K562 (cell line): ENCODE data around the gene VMP1. TPM values are rescaled to one million over a fixed set of nuclear protein-coding genes. Genes with fewer than 3 reads are reported as not detected.
A peak's percentile ranks its signal among the peaks of the same experiment; 100 is the strongest.

Experiments
- ATAC-seq: fragments of 200-7000 bp; cut with Tn5 transposase; 3 replicates; pipeline ENCODE4 v1.9.1; 2020; ENCODE audit warnings: moderate library complexity
- BruUV-seq: library from RNA; stranded (reverse); fragments of 400-500 nt; replicated peaks from 2 replicates; lab custom pipeline; 2021; lab: Mats Ljungman, UMichigan
- CTCF ChIA-PET: fragments of 300-600 bp; formaldehyde crosslinking; extraction: SDS; loops from one replicate; lab custom pipeline; 2021; ENCODE audit warnings: low intra/inter-chr PET ratio; lab: Yijun Ruan, JAX
- POLR2A ChIA-PET: fragments of 300-600, 350-650 bp; sonication (Branson Sonifier 250); formaldehyde crosslinking; extraction: SDS; loops from one replicate; lab custom pipeline; 2021; ENCODE audit warnings: antibody characterized with exemption, inconsistent platforms; lab: Yijun Ruan, JAX
- DNase-seq, 4 experiments: peaks; one replicate each; pipeline versions ENCODE4 v3.0.0 to v3.0.0-alpha.2; 2011 to 2018; ENCODE audit warnings: low spot score in 3 of 4, mixed read lengths in 3 of 4; ENCODE audit errors: extremely low read depth in 1 of 4
- FAIRE-seq: peaks from 2 replicates; lab custom pipeline; 2011; peaks lifted over from hg19 to GRCh38; lab: Jason Lieb, UNC
- H2AFZ ChIP-seq: 2 replicates; pipeline ENCODE4 v1.6.0; 2011; ENCODE audit warnings: low read depth, low read length, control low read depth, inconsistent platforms
- H3K27ac ChIP-seq: fragments of 200-600 bp; 3 replicates; pipeline ENCODE4 v1.8.0; 2011; ENCODE audit warnings: low read depth, mild to moderate bottlenecking, control low read depth, inconsistent platforms, low read length, moderate library complexity, mixed read lengths; ENCODE audit errors: extremely low read depth
- H3K27me3 ChIP-seq, 2 experiments: fragments of 300-600 bp in 1 of 2; 2 replicates in 1 of 2; 3 replicates in 1 of 2; pipeline versions ENCODE4 v1.6.0 to v1.8.0; 2011; ENCODE audit warnings: inconsistent platforms in 2 of 2, low read length in 2 of 2, mild to moderate bottlenecking in 1 of 2, mixed read lengths in 1 of 2, moderate library complexity in 1 of 2; ENCODE audit not compliant: control insufficient read depth in 2 of 2, insufficient read depth in 2 of 2
- H3K36me3 ChIP-seq: fragments of 300-600 bp; 3 replicates; pipeline ENCODE4 v1.8.0; 2011; ENCODE audit warnings: mild to moderate bottlenecking, low read length, inconsistent platforms; ENCODE audit not compliant: control insufficient read depth, insufficient read depth
- H3K4me1 ChIP-seq, 2 experiments: fragments of 200-600 bp in 1 of 2; replicated peaks in 1 of 2; 2 replicates in 1 of 2; 3 replicates in 1 of 2; pipeline versions ENCODE4 v1.5.1 to v1.8.0; 2011; ENCODE audit warnings: inconsistent platforms in 2 of 2, low read length in 2 of 2, mild to moderate bottlenecking in 1 of 2, mixed read lengths in 1 of 2, moderate library complexity in 1 of 2; ENCODE audit not compliant: control insufficient read depth in 2 of 2, insufficient read depth in 2 of 2
- H3K4me2 ChIP-seq: 2 replicates; pipeline ENCODE4 v1.6.1; 2011; ENCODE audit warnings: low read length, control low read depth, inconsistent platforms, mixed read lengths; ENCODE audit not compliant: insufficient read depth
- H3K4me3 ChIP-seq: fragments of 200-600 bp; sonication (generic), shearing (Covaris generic); 2 replicates; pipeline ENCODE4 v1.5.1; 2016; ENCODE audit warnings: control low read depth, inconsistent platforms
- H3K79me2 ChIP-seq: fragments of 200-600 bp; 3 replicates; pipeline ENCODE4 v1.8.0; 2011; ENCODE audit warnings: low read length, inconsistent platforms; ENCODE audit not compliant: control insufficient read depth, insufficient read depth
- H3K9ac ChIP-seq, 2 experiments: 2 replicates each; pipeline versions ENCODE4 v1.6.0 to v1.6.1; 2011; ENCODE audit warnings: low read depth in 2 of 2, low read length in 2 of 2, control low read depth in 1 of 2, inconsistent platforms in 1 of 2, mild to moderate bottlenecking in 1 of 2, mixed read lengths in 1 of 2; ENCODE audit not compliant: insufficient read depth in 1 of 2
- H3K9me1 ChIP-seq: one replicate; pipeline ENCODE4 v1.6.0; 2011; ENCODE audit warnings: inconsistent platforms, mild to moderate bottlenecking, low read length, moderate library complexity; ENCODE audit not compliant: control insufficient read depth, insufficient read depth
- H3K9me3 ChIP-seq: replicated peaks from 2 replicates; pipeline ENCODE4 v1.5.1; 2011; ENCODE audit warnings: low read depth, low read length, inconsistent platforms; ENCODE audit not compliant: control insufficient read depth, insufficient read depth
- H4K20me1 ChIP-seq: replicated peaks from 2 replicates; pipeline ENCODE4 v1.6.1; 2011; ENCODE audit warnings: low read length, inconsistent platforms, mixed read lengths; ENCODE audit not compliant: control insufficient read depth, insufficient read depth
- CEBPB ChIP-seq: fragments of 450-650 bp; IDR thresholded peaks from 2 replicates; pipeline ENCODE4 v1.6.1; 2016; ENCODE audit warnings: missing genetic modification characterization, missing compliant biosample characterization
- CEBPG ChIP-seq, 3 experiments: fragments of 200-800 bp in 1 of 3; sonication (Bioruptor generic) in 1 of 3; sonication (generic) in 1 of 3; formaldehyde crosslinking in 1 of 3; IDR thresholded peaks in 2 of 3; conservative IDR thresholded peaks in 1 of 3; 2 replicates each; pipeline versions ENCODE4 v1.6.1 to v1.8.0; 2016 to 2022; ENCODE audit warnings: missing compliant biosample characterization in 2 of 3, missing genetic modification characterization in 2 of 3, mild to moderate bottlenecking in 1 of 3, missing genetic modification reagents in 1 of 3
- MAX ChIP-seq: sonication (generic); formaldehyde crosslinking; IDR thresholded peaks from 2 replicates; pipeline ENCODE4 v1.9.0; 2022; ENCODE audit warnings: mild to moderate bottlenecking, missing genetic modification reagents
- WGBS: fragments of 100-300 bp; shearing (Covaris generic); methylation state at CpG from one replicate; pipeline ENCODE4 v1.1.6; 2016; ENCODE audit warnings: low coverage, mixed read lengths; ENCODE audit not compliant: insufficient coverage; ENCODE audit errors: missing lambda C conversion rate; 5-methylcytosine and 5-hydroxymethylcytosine counted together
- in situ Hi-C: fragments of 300-500 bp; cut with MboI; formaldehyde crosslinking; loops from 4 replicates; pipeline ENCODE4 v1.15.0; 2018; ENCODE audit warnings: inconsistent platforms, mixed read lengths
- intact Hi-C: fragments of 100-400 bp; cut with micrococcal nuclease; formaldehyde crosslinking; loops from 2 replicates; pipeline ENCODE4 v1.14.2; 2022
- polyA plus RNA-seq, 8 experiments: library from polyadenylated mRNA; depleted of rRNA in 4 of 8; stranded (reverse) in 5 of 8; unstranded in 3 of 8; fragments of >200 nt; fragmentation: Nextera tagmentation in 2 of 8; fragmentation: Illumina TruSeq in 1 of 8; extraction: Ambion mirVana in 2 of 8; extraction: Trizol in 1 of 8; gene quantifications; 2 replicates each; pipeline versions ENCODE4 v1.2.1 to v1.2.3, GENCODE V29; 2011 to 2014; ENCODE audit warnings: inconsistent platforms in 1 of 8, missing spikeins in 1 of 8
- total RNA-seq, 7 experiments: library from RNA; depleted of rRNA in 6 of 7; stranded (reverse); fragments of >200 nt in 6 of 7; fragmentation: Illumina TruSeq in 2 of 7; extraction: Trizol in 2 of 7; gene quantifications; 2 replicates each; pipeline versions ENCODE4 v1.2.1 to v1.2.3, GENCODE V29; 2011 to 2021; ENCODE audit warnings: low replicate concordance in 1 of 7

VMP1 gene
- total and polyA plus RNA-seq, 9 of the 15 experiments (the other 6 are each of a cell fraction or from before 2014, with no cell fraction given): 123 to 304 (median 151) TPM

GRCh38 chr17:59725691-59726090, 18.2 kb downstream of the VMP1 start:
- TF ChIP-seq MAX (CRISPR knock-in tag) (no peak), CEBPG (CRISPR knock-in tag; IDR thresholded peaks at IDR 0.05) (no peak), CEBPG (tag; conservative IDR thresholded peaks at IDR 0.05 in 1 of 2, IDR thresholded peaks at IDR 0.05 in 1 of 2) (peak; percentile 79 to 80), CEBPB (tag) (peak; percentile 94)
- TF ChIP-seq, all 486 proteins: peak for 2
- no peak overlapping the region for H3K4me3 ChIP-seq
- in situ Hi-C loops: no loop called here
- no peaks in the 10 kb centered on the region for H3K9me1 ChIP-seq
- H3K27me3 ChIP-seq: no peaks in the 10 kb centered on the region
- H3K27ac ChIP-seq: no peak overlapping the region
- H3K9me3 ChIP-seq: no peaks in the 10 kb centered on the region
- WGBS: 62% methylated on average over 2 of the region's 2 CpGs
- peaks cover 4% of the 10 kb centered on the region; the same call in 2 of the 3 replicates for H3K36me3 ChIP-seq
- no TSS peak for BruUV-seq
- FAIRE-seq (no peak), DNase-seq (no peak), ATAC-seq (no peak)
- peaks cover 8 to 13% of the 10 kb centered on the region in 2 experiments; a peak in 3 of 5 replicates for H3K4me1 ChIP-seq
- H2AFZ ChIP-seq: no peak overlapping the region
- H3K79me2 ChIP-seq: peaks cover 81% of the 10 kb centered on the region
- CTCF ChIA-PET: no interaction called here
- H3K9ac ChIP-seq: no peak overlapping the region
- POLR2A ChIA-PET: interaction anchor here (1.1 to 4.4 kb wide), 6 partner anchors 11 to 146 kb away, joined by 3 to 10 read pairs (median 4); partner anchors contain the start of genes CLTC, PTRH2 and VMP1
- intact Hi-C loops: no loop called here
- H4K20me1 ChIP-seq: no peaks in the 10 kb centered on the region
- no peak overlapping the region for H3K4me2 ChIP-seq
